Stimulated activated CD4-positive, alpha-beta T cell treated with anti-CD3 and anti-CD28 coated beads, Interleukin-4, amount 100 ng/mL, for 1 hour (primary cell): ENCODE data around the gene TUBB4A.

Experiments used
- DNase-seq: peaks from one replicate; pipeline ENCODE4 v3.0.0-alpha.2; 2020

Gene TUBB4A

DNA sequence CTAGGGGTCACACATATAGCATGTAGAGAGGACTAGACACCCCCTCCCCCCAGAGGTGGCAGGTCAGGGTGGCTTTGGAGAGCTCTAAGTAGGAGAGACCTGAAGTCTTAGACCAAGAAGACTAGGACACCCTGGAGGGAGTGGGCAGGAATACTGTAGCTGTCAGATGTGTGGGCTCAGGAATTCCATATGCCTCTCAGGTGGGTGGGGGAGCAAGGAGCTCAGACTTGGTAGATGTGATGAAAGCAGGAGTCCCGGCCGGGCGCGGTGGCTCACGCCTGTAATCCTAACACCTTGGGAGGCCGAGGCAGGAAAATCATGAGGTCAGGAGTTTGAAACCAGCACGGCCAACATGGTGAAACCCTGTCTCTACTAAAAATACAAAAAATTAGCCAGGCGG lies 36.4 kb downstream of the TUBB4A start:
- DNase-seq: no peak

GRCh38 chr19:6465006-6465405 lies 37.1 kb downstream of the TUBB4A start:
- no peak for DNase-seq

DNA sequence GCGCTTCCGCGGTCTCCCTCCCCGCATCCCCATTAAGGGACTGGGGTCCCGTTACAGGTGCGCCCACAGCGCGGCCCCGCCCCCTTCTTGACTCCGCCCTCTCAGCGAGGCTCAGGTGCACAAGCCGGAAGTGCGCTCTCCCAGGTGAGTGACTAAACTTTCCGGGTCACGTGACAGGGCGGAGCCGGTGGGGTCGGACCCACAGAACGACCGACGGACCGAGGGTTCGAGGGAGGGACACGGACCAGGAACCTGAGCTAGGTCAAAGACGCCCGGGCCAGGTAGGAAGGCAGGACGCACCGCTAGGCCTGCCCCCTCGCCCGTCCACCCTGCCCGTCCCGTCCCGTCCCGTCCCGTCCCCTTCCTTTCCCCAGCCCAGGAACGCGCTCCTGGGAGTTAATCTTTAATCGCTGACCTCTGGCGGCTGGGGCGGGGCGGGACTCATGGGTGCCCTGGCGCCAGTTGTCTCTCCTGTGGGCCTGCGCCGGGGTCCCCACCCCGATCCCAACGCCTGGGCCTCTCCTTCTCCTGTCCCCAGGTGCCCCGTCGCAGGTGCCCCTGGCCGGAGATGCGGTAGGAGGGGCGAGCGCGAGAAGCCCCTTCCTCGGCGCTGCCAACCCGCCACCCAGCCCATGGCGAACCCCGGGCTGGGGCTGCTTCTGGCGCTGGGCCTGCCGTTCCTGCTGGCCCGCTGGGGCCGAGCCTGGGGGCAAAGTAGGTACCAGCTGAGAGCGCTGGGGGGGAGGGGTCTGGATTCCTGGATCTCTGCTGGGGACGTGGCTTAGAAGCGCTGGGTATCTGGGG lies 37.8 kb downstream of the TUBB4A start, which contains the start of gene CRB3:
Gene CRB3 (plus strand): TSS at position 202 of the 804 bp plus-strand sequence. CDS start 431 bp downstream, at position 633.
- peak; percentile 55 for DNase-seq

- peak; percentile 98 for DNase-seq
These were observed 41.8 kb downstream of the TUBB4A start for GRCh38 chr19:6460099-6460884.

- DNase-seq: peak; percentile 65
These were observed 42.6 kb downstream of the TUBB4A start, which contains the start of gene SLC25A23 for GRCh38 chr19:6459262-6460098. Gene SLC25A23 (minus strand): TSS chr19:6459792. CDS start chr19:6459628, 164 bp downstream.

GRCh38 chr19:6458695-6459261 lies 43.3 kb downstream of the TUBB4A start:
- no peak for DNase-seq

DNA sequence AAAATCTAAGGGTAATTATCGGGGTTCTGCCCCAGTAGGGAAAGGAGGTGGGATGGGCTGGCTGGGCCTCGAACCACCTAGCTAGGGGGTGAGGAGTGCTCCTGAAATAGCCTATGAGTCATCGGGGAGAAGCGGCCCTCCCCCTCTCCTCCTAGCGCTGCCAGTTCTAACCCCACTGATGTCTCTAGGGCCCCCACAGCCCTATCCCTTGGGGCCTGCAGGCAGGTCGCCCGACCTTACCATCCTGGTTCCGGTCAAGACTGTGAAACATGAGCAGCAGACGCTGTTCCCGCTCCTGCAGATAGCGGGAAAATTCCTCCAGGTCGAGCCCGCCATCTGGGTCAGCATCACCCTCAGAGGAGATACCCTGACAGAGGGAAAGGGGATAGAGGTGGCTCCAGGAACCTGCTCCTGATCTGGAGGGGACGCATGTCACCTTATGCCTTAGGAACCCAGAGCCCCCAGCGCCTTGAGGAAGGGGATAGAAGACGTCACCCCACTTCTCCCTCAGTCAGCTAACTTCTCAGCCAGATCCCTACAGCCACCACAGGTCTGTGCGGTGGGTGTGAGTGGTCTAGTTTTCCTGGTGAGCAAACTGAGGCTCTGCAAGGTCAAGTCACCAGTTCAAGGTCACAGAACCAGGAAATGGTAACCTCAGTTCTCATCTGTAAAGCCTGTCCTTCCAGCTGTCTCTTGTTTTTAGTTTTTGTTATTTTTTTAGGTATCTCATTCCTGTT lies 44.0 kb downstream of the TUBB4A start:
- DNase-seq: no peak

DNA sequence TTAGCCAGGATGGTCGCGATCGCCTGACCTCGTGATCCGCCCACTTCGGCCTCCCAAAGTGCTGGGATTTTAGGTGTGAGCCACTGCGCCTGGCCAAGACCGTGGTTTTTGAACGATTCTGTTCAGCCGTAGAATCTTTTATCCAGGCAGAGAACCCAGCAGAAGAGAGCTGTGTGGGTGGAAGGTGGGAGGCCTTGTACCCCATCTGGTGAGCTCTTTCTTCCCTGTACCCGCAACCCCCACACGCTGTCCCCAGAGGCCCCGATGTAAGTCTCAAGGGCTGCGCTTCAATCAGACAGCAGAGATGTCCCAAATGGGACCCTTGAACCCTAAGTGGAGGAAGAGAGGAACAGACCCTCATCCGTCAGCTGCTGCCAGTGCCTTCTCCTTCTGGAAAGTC lies 46.2 kb downstream of the TUBB4A start:
- DNase-seq: no peak

DNA sequence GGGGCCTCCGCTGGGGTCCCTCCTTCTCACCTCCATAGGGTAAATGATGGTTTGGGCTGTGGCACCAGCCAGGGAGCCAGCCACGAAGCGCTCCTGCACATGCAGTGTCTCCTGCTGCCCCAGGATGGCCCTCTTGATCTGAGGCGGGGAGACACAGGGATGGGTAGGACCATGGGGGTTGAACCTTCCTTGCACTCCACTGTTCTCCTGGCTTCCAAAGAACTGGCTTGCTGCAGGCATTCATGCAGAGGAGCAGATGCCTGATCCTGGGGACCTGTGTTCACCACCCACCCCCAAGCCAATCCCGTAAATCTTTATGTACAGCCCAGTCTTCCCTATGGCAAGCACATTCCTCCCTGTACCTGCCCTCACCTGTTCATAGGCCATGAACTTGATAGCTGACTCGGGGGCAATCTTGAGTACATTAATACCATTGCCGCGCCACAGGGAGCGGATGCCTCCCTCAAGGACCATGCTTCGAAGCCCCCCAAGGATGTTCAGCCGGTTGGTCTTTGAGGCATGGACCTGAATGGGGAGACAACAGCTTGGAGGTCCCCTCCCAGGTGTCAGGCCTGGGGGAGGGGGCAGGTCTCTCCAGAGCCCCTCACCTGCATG lies 48.1 kb downstream of the TUBB4A start:
- DNase-seq: no peak

GRCh38 chr19:6452899-6453298 lies 49.2 kb downstream of the TUBB4A start:
- no peak for DNase-seq

GRCh38 chr19:6452223-6452614 lies 49.9 kb downstream of the TUBB4A start:
- DNase-seq: no peak

- no peak for DNase-seq
These were observed 50.4 kb downstream of the TUBB4A start for GRCh38 chr19:6451583-6452222.

- DNase-seq: no peak
These were observed 51.9 kb downstream of the TUBB4A start for GRCh38 chr19:6450166-6450565.

DNA sequence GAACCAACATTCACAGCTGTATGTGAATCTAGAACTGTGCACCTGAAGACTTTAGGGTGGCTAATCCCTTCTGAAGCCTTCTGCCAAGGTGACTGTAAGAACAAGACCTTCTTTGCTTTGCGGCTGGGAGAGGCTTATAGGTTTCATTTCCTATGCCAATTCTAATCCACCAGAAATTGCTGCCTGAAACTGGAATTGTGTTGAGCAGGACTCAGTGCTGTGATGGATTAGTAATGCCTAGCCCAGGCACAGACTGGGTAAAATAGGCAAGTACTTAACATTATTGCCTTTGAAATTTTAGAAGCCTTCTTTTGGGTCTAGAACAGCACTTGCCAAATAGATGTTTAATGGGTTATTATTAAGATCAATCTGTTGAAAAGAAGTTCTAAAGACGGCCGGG lies 54.1 kb downstream of the TUBB4A start:
- DNase-seq: no peak

- no peak for DNase-seq
These were observed 55.7 kb downstream of the TUBB4A start for GRCh38 chr19:6446452-6446851.
